ENCODE results near the gene SLC25A42.

Gene SLC25A42

GRCh38 chr19:19055701-19056100 lies 8.1 kb upstream of the SLC25A42 start:
- TF ChIP-seq EZH2phosphoT487 (IDR thresholded peaks at IDR 0.05; ENCODE audit: low read length): no peak
- no peak for TF ChIP-seq EZH2 (optimal IDR thresholded peaks at IDR 0.05; ENCODE audit: low read depth, low read length)
- Histone ChIP-seq H3K36me3 (replicated peaks; ENCODE audit: insufficient read depth, low read length) (0 out of 2 replicates have a peak, but pooled peaks cover 4% of the 10 kb centered on the region), H3F3A (ENCODE audit: insufficient read depth, low read length) (no peaks in the 10 kb centered on the region), H3K9me2 (replicated peaks; ENCODE audit: insufficient read depth, low read length) (no peaks in the 10 kb centered on the region), H3K9ac (ENCODE audit: low read length) (no peak overlapping the region), H3K9me3 (replicated peaks; ENCODE audit: insufficient read depth, low read length) (no peaks in the 10 kb centered on the region), H2AFZ (ENCODE audit: low read length) (no peak overlapping the region), H3K4me3 (ENCODE audit: low read length) (no peak overlapping the region), H4K20me1 (ENCODE audit: insufficient read depth, low read length) (no peaks in the 10 kb centered on the region), H3K27ac (ENCODE audit: low read length) (no peak overlapping the region), H3K27me3 (replicated peaks; ENCODE audit: insufficient read depth, low read length) (no peaks in the 10 kb centered on the region), H3K4me2 (ENCODE audit: low read depth, low read length) (no peak overlapping the region), H3K4me1 (ENCODE audit: low read length) (no peaks in the 10 kb centered on the region), H3K79me2 (ENCODE audit: low read length) (peaks cover 3% of the 10 kb centered on the region; the same call in 1 of the 2 replicates)
- DNase-seq: no peak

- Histone ChIP-seq H3K9ac (ENCODE audit: low read length) (no peak overlapping the region), H3K4me2 (ENCODE audit: low read depth, low read length) (no peak overlapping the region), H4K20me1 (ENCODE audit: insufficient read depth, low read length) (no peaks in the 10 kb centered on the region), H3K4me3 (ENCODE audit: low read length) (no peak overlapping the region), H2AFZ (ENCODE audit: low read length) (no peak overlapping the region), H3F3A (ENCODE audit: insufficient read depth, low read length) (peaks cover under 1% of the 10 kb centered on the region; the same call in 1 of the 2 replicates), H3K27me3 (replicated peaks; ENCODE audit: insufficient read depth, low read length) (no peaks in the 10 kb centered on the region), H3K79me2 (ENCODE audit: low read length) (peaks cover 3% of the 10 kb centered on the region; the same call in 1 of the 2 replicates), H3K9me2 (replicated peaks; ENCODE audit: insufficient read depth, low read length) (no peaks in the 10 kb centered on the region), H3K9me3 (replicated peaks; ENCODE audit: insufficient read depth, low read length) (no peaks in the 10 kb centered on the region), H3K36me3 (replicated peaks; ENCODE audit: insufficient read depth, low read length) (0 out of 2 replicates have a peak, but pooled peaks cover 4% of the 10 kb centered on the region), H3K4me1 (ENCODE audit: low read length) (no peaks in the 10 kb centered on the region), H3K27ac (ENCODE audit: low read length) (no peak overlapping the region)
- DNase-seq: no peak
- no peak for TF ChIP-seq EZH2phosphoT487 (IDR thresholded peaks at IDR 0.05; ENCODE audit: low read length)
- no peak for TF ChIP-seq EZH2 (optimal IDR thresholded peaks at IDR 0.05; ENCODE audit: low read depth, low read length)
- TF ChIP-seq CTCF (IDR thresholded peaks at IDR 0.05; ENCODE audit: low read length): no peak
Measured at GRCh38 chr19:19056636-19057275, 7.0 kb upstream of the SLC25A42 start.

GRCh38 chr19:19057317-19057716 lies 6.5 kb upstream of the SLC25A42 start:
- no peak overlapping the region for H3K9ac ChIP-seq (ENCODE audit: low read length)
- peaks cover 3% of the 10 kb centered on the region; the same call in 1 of the 2 replicates for H3K79me2 ChIP-seq (ENCODE audit: low read length)
- H3K36me3 ChIP-seq (replicated peaks; ENCODE audit: insufficient read depth, low read length): 0 out of 2 replicates have a peak, but pooled peaks cover 4% of the 10 kb centered on the region
- H3F3A ChIP-seq (ENCODE audit: insufficient read depth, low read length): peaks cover 6% of the 10 kb centered on the region; the same call in 1 of the 2 replicates
- no peak overlapping the region for H2AFZ ChIP-seq (ENCODE audit: low read length)
- H3K4me2 ChIP-seq (ENCODE audit: low read depth, low read length): no peak overlapping the region
- no peak for DNase-seq
- H3K4me3 ChIP-seq (ENCODE audit: low read length): no peak overlapping the region
- H3K27me3 ChIP-seq (replicated peaks; ENCODE audit: insufficient read depth, low read length): no peaks in the 10 kb centered on the region
- no peak overlapping the region for H3K27ac ChIP-seq (ENCODE audit: low read length)
- H3K9me3 ChIP-seq (replicated peaks; ENCODE audit: insufficient read depth, low read length): no peaks in the 10 kb centered on the region
- no peak for TF ChIP-seq EZH2phosphoT487 (IDR thresholded peaks at IDR 0.05; ENCODE audit: low read length)
- TF ChIP-seq EZH2 (optimal IDR thresholded peaks at IDR 0.05; ENCODE audit: low read depth, low read length): no peak
- TF ChIP-seq CTCF (IDR thresholded peaks at IDR 0.05; ENCODE audit: low read length): no peak
- no peaks in the 10 kb centered on the region for H4K20me1 ChIP-seq (ENCODE audit: insufficient read depth, low read length)
- H3K4me1 ChIP-seq (ENCODE audit: low read length): no peaks in the 10 kb centered on the region
- no peaks in the 10 kb centered on the region for H3K9me2 ChIP-seq (replicated peaks; ENCODE audit: insufficient read depth, low read length)

- H3K9me2 ChIP-seq (replicated peaks; ENCODE audit: insufficient read depth, low read length): no peaks in the 10 kb centered on the region
- no peak overlapping the region for H3K27ac ChIP-seq (ENCODE audit: low read length)
- no peak for DNase-seq
- H3K27me3 ChIP-seq (replicated peaks; ENCODE audit: insufficient read depth, low read length): no peaks in the 10 kb centered on the region
- H3K4me3 ChIP-seq (ENCODE audit: low read length): no peak overlapping the region
- no peaks in the 10 kb centered on the region for H4K20me1 ChIP-seq (ENCODE audit: insufficient read depth, low read length)
- peaks cover 3% of the 10 kb centered on the region; the same call in 1 of the 2 replicates for H3K79me2 ChIP-seq (ENCODE audit: low read length)
- no peaks in the 10 kb centered on the region for H3K9me3 ChIP-seq (replicated peaks; ENCODE audit: insufficient read depth, low read length)
- no peaks in the 10 kb centered on the region for H3K4me1 ChIP-seq (ENCODE audit: low read length)
- no peak overlapping the region for H2AFZ ChIP-seq (ENCODE audit: low read length)
- no peak overlapping the region for H3K9ac ChIP-seq (ENCODE audit: low read length)
- 0 out of 2 replicates have a peak, but pooled peaks cover 4% of the 10 kb centered on the region for H3K36me3 ChIP-seq (replicated peaks; ENCODE audit: insufficient read depth, low read length)
- peaks cover 10% of the 10 kb centered on the region; the same call in 1 of the 2 replicates for H3F3A ChIP-seq (ENCODE audit: insufficient read depth, low read length)
- no peak overlapping the region for H3K4me2 ChIP-seq (ENCODE audit: low read depth, low read length)
- TF ChIP-seq EZH2phosphoT487 (IDR thresholded peaks at IDR 0.05; ENCODE audit: low read length) (no peak), CTCF (IDR thresholded peaks at IDR 0.05; ENCODE audit: low read length) (no peak), EZH2 (optimal IDR thresholded peaks at IDR 0.05; ENCODE audit: low read depth, low read length) (no peak)
Measured at GRCh38 chr19:19057720-19058119, 6.1 kb upstream of the SLC25A42 start.
